Upper lobe of left lung (tissue), 6 donors: ENCODE data around the gene MICAL3. TPM values are rescaled to one million over a fixed set of nuclear protein-coding genes. Genes with fewer than 3 reads are reported as not detected.

ENCODE experiments used
- ATAC-seq, 2 donors: fragments of 200-7000 bp; cut with Tn5 transposase; one replicate each; pipeline ENCODE4 v1.9.1; 2022; ENCODE audit warnings: mild to moderate bottlenecking in 2 of 2, moderate library complexity in 2 of 2; ENCODE audit not compliant: low FRiP score in 2 of 2
- DNase-seq, 2 donors: peaks; one replicate each; pipeline ENCODE4 v3.0.0-alpha.2; 2019 to 2020
- H3K27ac ChIP-seq, 4 donors: fragments of 200-600 bp; sonication (generic); one replicate each; pipeline ENCODE4 v1.5.1; 2016 to 2019
- H3K27me3 ChIP-seq, 4 donors: fragments of 200-600 bp; sonication (generic); one replicate each; pipeline ENCODE4 v1.5.1; 2017 to 2019
- H3K36me3 ChIP-seq, 4 donors: fragments of 200-600 bp; sonication (generic); one replicate each; pipeline ENCODE4 v1.5.1; 2016 to 2019
- H3K4me1 ChIP-seq, 4 donors: fragments of 200-600 bp; sonication (generic); one replicate each; pipeline ENCODE4 v1.5.1; 2018 to 2019
- H3K4me3 ChIP-seq, 4 donors: fragments of 200-600 bp; sonication (generic); one replicate each; pipeline ENCODE4 v1.5.1; 2017 to 2019; ENCODE audit warnings: mild to moderate bottlenecking in 2 of 4, moderate library complexity in 1 of 4
- H3K9me3 ChIP-seq, 4 donors: fragments of 200-600 bp; sonication (generic); one replicate each; pipeline ENCODE4 v1.5.1; 2018 to 2019
- EP300 ChIP-seq, 4 donors: sonication (generic); formaldehyde crosslinking; IDR thresholded peaks; one replicate each; pipeline ENCODE4 v1.5.1; 2017; ENCODE audit warnings: antibody characterized with exemption in 4 of 4, control low read depth in 2 of 4
- POLR2A ChIP-seq, 4 donors: fragments of 450-650 bp; IDR thresholded peaks; one replicate each; pipeline ENCODE4 v1.5.1; 2016 to 2017; ENCODE audit warnings: antibody characterized with exemption in 4 of 4, mild to moderate bottlenecking in 2 of 4
- POLR2AphosphoS5 ChIP-seq, 2 donors: sonication (generic); formaldehyde crosslinking; IDR thresholded peaks; one replicate each; pipeline ENCODE4 v1.5.1; 2017; ENCODE audit warnings: antibody characterized with exemption in 2 of 2
- WGBS, 2 donors: methylation state at CpG; one replicate each; pipeline ENCODE4 v1.1.5; 2017 to 2018; 5-methylcytosine and 5-hydroxymethylcytosine counted together
- total RNA-seq, 6 donors: library from RNA; depleted of rRNA in 4 of 6; stranded (reverse); fragments of >200 nt in 4 of 6; gene quantifications; one replicate each; pipeline versions ENCODE4 v1.1.0 to v1.2.1, GENCODE V29; 2016 to 2021
- TF ChIP-seq, protein P1 (sequence below), 6 experiments: fragments of 450-650 bp in 4 of 6; fragments of 200-600 bp in 2 of 6; sonication (generic) in 2 of 6; IDR thresholded peaks; one replicate each; pipeline ENCODE4 v1.5.1; 2016 to 2019; ENCODE audit warnings: antibody characterized with exemption in 6 of 6
- donor health status: DM: no; HTN: no; CAD: no; lungs with moderate emphysema.
- donor health status: DM: no; HTN: yes; CAD: no; lungs with severe emphysema.

Gene MICAL3
- total RNA-seq, 6 donors from 2014 or later, result 6.4 to 39.8 (median 23.4) TPM

DNA sequence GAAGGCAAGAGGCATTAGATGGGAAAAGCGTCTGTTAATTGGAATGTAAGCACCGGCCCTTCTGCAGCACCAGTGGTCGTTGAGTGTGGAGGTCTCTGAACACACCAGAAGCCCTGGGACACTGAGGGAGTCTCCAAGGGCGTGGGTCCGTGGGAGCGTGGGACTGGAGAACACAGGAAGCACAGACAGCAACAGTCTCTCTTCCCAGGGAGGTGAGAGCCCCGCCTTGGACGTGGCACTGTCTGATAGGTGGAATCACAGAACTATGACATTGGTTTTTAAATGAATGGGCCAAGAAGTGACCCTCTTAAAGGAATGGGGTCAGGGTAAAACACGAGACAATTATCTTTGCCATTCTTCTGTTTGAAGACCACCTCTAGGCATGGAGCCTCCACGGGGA is 221.9 kb downstream of the MICAL3 start:
- Histone ChIP-seq H3K4me1 (peaks cover 0 to 4% (median 0%) of the 10 kb centered on the region in 4 donors), H3K36me3 (peaks cover 0 to 12% (median 4%) of the 10 kb centered on the region in 4 donors), H3K27me3 (no peaks in the 10 kb centered on the region), H3K4me3 (no peak overlapping the region), H3K9me3 (no peaks in the 10 kb centered on the region), H3K27ac (no peak overlapping the region)
- DNase-seq, result no peak
- ATAC-seq, result no peak
- 86 to 91% methylated on average over 10 of the region's 10 CpGs for WGBS, 2 donors
- TF ChIP-seq EP300 (IDR thresholded peaks at IDR 0.05) (no peak), POLR2AphosphoS5 (IDR thresholded peaks at IDR 0.05) (no peak), POLR2A (IDR thresholded peaks at IDR 0.05) (no peak)
- TF ChIP-seq, protein P1, sequence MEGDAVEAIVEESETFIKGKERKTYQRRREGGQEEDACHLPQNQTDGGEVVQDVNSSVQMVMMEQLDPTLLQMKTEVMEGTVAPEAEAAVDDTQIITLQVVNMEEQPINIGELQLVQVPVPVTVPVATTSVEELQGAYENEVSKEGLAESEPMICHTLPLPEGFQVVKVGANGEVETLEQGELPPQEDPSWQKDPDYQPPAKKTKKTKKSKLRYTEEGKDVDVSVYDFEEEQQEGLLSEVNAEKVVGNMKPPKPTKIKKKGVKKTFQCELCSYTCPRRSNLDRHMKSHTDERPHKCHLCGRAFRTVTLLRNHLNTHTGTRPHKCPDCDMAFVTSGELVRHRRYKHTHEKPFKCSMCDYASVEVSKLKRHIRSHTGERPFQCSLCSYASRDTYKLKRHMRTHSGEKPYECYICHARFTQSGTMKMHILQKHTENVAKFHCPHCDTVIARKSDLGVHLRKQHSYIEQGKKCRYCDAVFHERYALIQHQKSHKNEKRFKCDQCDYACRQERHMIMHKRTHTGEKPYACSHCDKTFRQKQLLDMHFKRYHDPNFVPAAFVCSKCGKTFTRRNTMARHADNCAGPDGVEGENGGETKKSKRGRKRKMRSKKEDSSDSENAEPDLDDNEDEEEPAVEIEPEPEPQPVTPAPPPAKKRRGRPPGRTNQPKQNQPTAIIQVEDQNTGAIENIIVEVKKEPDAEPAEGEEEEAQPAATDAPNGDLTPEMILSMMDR (IDR thresholded peaks at IDR 0.05), result no peak

DNA sequence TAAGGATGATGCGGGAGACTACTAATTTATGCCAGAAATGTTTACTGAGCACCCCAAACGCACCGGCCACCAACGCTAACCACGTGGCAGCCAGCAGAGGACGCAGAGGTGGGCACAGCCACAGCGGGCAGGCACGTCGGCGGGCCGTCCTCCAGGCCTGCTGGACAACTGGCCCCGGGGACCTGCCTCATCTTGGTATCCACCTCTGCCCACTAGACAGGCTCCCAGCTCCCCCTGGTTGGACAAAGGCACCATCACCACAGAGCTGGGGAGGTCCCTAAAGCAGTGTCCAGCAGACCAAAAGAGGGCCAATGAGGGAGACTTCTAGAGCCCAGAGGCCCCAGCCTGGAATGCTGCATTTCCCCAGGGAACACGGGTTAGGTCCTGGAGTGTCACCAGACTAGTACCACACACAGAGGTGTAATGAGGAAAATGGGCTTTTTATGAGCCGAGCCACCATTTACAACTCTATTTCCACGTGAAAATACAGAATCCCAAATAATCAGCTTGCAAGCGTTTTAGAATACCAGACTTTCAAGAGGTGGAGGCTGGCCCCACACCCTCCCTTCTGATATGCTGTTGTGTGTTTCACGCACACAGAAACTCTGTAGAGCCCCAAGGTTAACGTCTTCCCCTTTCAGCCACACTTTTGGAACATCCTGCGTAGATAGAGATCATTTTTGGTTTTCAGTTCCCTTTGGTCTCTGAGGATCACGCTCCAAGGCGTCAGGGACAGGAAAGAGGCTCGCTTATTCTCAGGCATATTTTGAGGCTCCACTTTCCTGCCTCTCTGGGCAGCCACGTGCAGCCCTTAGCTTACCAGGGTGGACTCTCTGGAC is 226.4 kb downstream of the MICAL3 start:
- TF ChIP-seq EP300 (IDR thresholded peaks at IDR 0.05), result no peak
- no peak for TF ChIP-seq POLR2A (IDR thresholded peaks at IDR 0.05)
- no peak for TF ChIP-seq POLR2AphosphoS5 (IDR thresholded peaks at IDR 0.05)
- TF ChIP-seq, protein P1 (IDR thresholded peaks at IDR 0.05), result no peak
- Histone ChIP-seq H3K27ac (no peak overlapping the region), H3K9me3 (no peaks in the 10 kb centered on the region), H3K36me3 (peaks cover 0 to 8% (median 0%) of the 10 kb centered on the region in 4 donors), H3K27me3 (no peaks in the 10 kb centered on the region), H3K4me3 (no peak overlapping the region), H3K4me1 (peaks cover 0 to under 1% (median 0%) of the 10 kb centered on the region in 4 donors)
- DNase-seq (peak in 1 of 2 donors; percentile 73), ATAC-seq (peak in 1 of 2 donors; percentile 23)
- WGBS, 2 donors, result 65 to 76% methylated on average over 11 to 23 of the region's 23 CpGs

DNA sequence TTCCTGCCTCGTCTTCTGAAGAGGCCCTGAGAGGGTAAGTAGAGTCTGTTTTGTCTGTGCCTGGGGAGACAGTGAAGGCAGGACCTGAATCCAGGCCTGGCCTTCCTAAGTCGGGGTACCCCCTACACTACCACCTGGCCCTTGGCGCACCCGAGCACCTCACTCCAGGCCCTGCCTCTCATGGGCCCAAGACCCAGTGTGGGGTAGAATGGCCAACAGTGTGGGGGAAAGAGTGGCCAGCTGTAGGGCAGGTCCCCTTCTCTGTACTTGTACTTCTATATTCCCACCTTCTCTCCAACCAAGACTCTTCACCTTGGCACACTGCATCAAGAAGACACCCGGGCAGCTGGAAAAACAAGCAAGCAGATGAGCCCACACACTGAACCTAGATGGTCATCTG is 227.7 kb downstream of the MICAL3 start:
- 95 to 100% methylated on average over 5 of the region's 5 CpGs for WGBS, 2 donors
- Histone ChIP-seq H3K27me3 (no peaks in the 10 kb centered on the region), H3K9me3 (no peaks in the 10 kb centered on the region), H3K27ac (no peak overlapping the region), H3K36me3 (peaks cover 0 to 8% (median 0%) of the 10 kb centered on the region in 4 donors), H3K4me1 (peaks cover 0 to 2% (median 0%) of the 10 kb centered on the region in 4 donors), H3K4me3 (no peak overlapping the region)
- no peak for DNase-seq
- ATAC-seq, result no peak
- TF ChIP-seq, protein P1 (IDR thresholded peaks at IDR 0.05), result no peak

DNA sequence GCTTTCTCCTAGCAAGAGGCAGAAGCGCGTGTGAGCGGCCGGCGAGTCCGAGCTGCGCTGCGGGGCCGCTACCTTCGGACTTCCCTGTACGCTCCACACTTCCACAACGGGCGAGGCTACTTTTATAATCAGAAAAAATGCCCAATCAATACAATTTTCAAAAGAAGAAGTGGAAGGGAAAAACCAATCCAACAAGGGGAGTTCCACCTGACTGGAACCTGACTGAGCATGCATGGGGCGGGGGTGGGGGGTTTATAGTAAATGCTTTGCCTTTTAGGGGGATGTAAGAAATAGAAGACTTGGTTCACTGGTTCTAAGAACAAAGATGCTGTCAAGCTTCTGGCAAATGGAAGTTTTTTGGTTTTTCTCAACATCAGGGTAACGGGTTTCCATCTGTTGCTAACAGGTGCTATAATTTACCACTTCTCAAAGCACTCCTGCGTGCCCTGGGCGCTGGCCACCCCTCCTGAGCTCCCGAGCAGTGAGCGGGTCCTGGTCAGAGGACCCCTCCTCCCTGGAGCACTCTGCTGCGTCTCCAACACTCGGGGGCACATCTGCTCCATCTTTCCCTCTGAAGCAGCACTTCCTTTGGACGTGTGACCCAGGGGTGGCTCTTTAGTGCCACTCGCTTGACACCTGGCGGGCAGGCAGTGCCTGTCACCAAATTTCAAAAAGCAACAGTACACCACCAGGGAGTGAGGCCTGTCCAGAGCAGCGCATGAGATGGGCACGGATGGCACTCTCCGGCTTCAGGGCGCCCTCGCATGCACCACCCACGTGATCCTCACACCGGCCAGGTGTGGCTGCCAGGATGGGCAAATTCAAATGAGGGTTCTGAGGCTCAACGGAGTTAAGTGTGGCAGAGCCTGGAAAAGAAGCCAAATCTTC is 228.5 kb downstream of the MICAL3 start:
- WGBS, 2 donors, result 93% methylated on average over 31 to 32 of the region's 32 CpGs
- Histone ChIP-seq H3K36me3 (peaks cover 0 to 9% (median 0%) of the 10 kb centered on the region in 4 donors), H3K9me3 (no peaks in the 10 kb centered on the region), H3K4me1 (peaks cover 0 to 2% (median 0%) of the 10 kb centered on the region in 4 donors), H3K27me3 (no peaks in the 10 kb centered on the region), H3K27ac (no peak overlapping the region), H3K4me3 (no peak overlapping the region)
- no peak for DNase-seq
- TF ChIP-seq POLR2AphosphoS5 (IDR thresholded peaks at IDR 0.05), result no peak
- no peak for TF ChIP-seq POLR2A (IDR thresholded peaks at IDR 0.05)
- TF ChIP-seq, protein P1 (IDR thresholded peaks at IDR 0.05), result no peak
- TF ChIP-seq EP300 (IDR thresholded peaks at IDR 0.05), result no peak
- ATAC-seq, result no peak
